GM12878 (cell line): Measurements from ENCODE around the gene PPIG. TPM values are rescaled to one million over a fixed set of nuclear protein-coding genes. Genes with fewer than 3 reads are reported as not detected.

ENCODE experiments used
- ATAC-seq: fragments of 200-7000 bp; cut with Tn5 transposase; 3 replicates; pipeline ENCODE4 v1.9.1; 2020; ENCODE audit warnings: mild to moderate bottlenecking, moderate library complexity
- BruUV-seq: library from RNA; stranded (reverse); fragments of 400-500 nt; replicated peaks from 2 replicates; lab custom pipeline; 2021; lab: Mats Ljungman, UMichigan
- CTCF ChIA-PET: fragments of 300-600 bp; sonication (Branson Sonifier 250); formaldehyde crosslinking; extraction: SDS; loops from one replicate; lab custom pipeline; 2021; ENCODE audit warnings: inconsistent platforms; lab: Yijun Ruan, JAX
- POLR2A ChIA-PET: fragments of 350-600 bp; formaldehyde crosslinking; extraction: SDS; loops from one replicate; lab custom pipeline; 2021; ENCODE audit warnings: inconsistent platforms; lab: Charles Lee
- RAD21 ChIA-PET: fragments of 300-600 bp; sonication (Branson Sonifier 250); formaldehyde crosslinking; loops from one replicate; lab custom pipeline; 2023; ENCODE audit warnings: antibody characterized with exemption; ENCODE audit not compliant: unreplicated experiment; lab: Charles Lee
- SMC1A ChIA-PET: fragments of 300-600 bp; sonication (Branson Sonifier 250); formaldehyde crosslinking; loops from one replicate; lab custom pipeline; 2023; ENCODE audit not compliant: unreplicated experiment, uncharacterized antibody; lab: Charles Lee
- DNase-seq: peaks from one replicate; pipeline ENCODE4 v3.0.0-alpha.2; 2011; ENCODE audit warnings: low read depth, low spot score
- FAIRE-seq: peaks from 3 replicates; lab custom pipeline; 2011; peaks lifted over from hg19 to GRCh38; lab: Jason Lieb, UNC
- H2AFZ ChIP-seq: 2 replicates; pipeline ENCODE4 v1.6.0; 2011; ENCODE audit warnings: low read depth, low read length, control low read depth; ENCODE audit not compliant: control insufficient read depth
- H3K27ac ChIP-seq: 2 replicates; pipeline ENCODE4 v1.5.1; 2011; ENCODE audit warnings: control low read depth; ENCODE audit not compliant: control insufficient read depth, insufficient read depth
- H3K27me3 ChIP-seq, 2 experiments: replicated peaks in 1 of 2; 2 replicates each; pipeline versions ENCODE4 v1.6.0 to v1.6.1; 2011; ENCODE audit warnings: low read length in 1 of 2; ENCODE audit not compliant: control insufficient read depth in 2 of 2, insufficient read depth in 2 of 2
- H3K36me3 ChIP-seq, 2 experiments: 2 replicates each; pipeline ENCODE4 v1.5.1; 2011; ENCODE audit warnings: low read length in 1 of 2; ENCODE audit not compliant: control insufficient read depth in 2 of 2, insufficient read depth in 2 of 2
- H3K4me1 ChIP-seq: 2 replicates; pipeline ENCODE4 v1.6.1; 2011; ENCODE audit warnings: mild to moderate bottlenecking, low read length, moderate library complexity, mixed read lengths; ENCODE audit not compliant: control insufficient read depth, insufficient read depth
- H3K4me2 ChIP-seq: 2 replicates; pipeline ENCODE4 v1.6.0; 2011; ENCODE audit warnings: control low read depth; ENCODE audit not compliant: control insufficient read depth, insufficient read depth
- H3K4me3 ChIP-seq: fragments of 200-600 bp; sonication (generic); 2 replicates; pipeline ENCODE4 v1.5.1; 2016
- H3K79me2 ChIP-seq: 2 replicates; pipeline ENCODE4 v1.6.0; 2011; ENCODE audit warnings: low read length; ENCODE audit not compliant: control insufficient read depth, insufficient read depth
- H3K9ac ChIP-seq: 2 replicates; pipeline ENCODE4 v1.8.0; 2011; ENCODE audit warnings: low read length, control low read depth, mixed read lengths; ENCODE audit not compliant: control insufficient read depth, insufficient read depth
- H3K9me3 ChIP-seq: replicated peaks from 3 replicates; pipeline ENCODE4 v1.5.1; 2011; ENCODE audit warnings: mild to moderate bottlenecking, low read length; ENCODE audit not compliant: control insufficient read depth, insufficient read depth
- H4K20me1 ChIP-seq: 2 replicates; pipeline ENCODE4 v1.6.0; 2011; ENCODE audit not compliant: control insufficient read depth, insufficient read depth
- BCL11A ChIP-seq: IDR thresholded peaks from 2 replicates; pipeline ENCODE4 v1.6.1; 2011; ENCODE audit warnings: low read depth, low read length
- HCFC1 ChIP-seq: fragments of 150-350 bp; IDR thresholded peaks from 2 replicates; pipeline ENCODE4 v1.6.1; 2014; ENCODE audit warnings: low read length
- IKZF1 ChIP-seq: fragments of 450-650 bp; conservative IDR thresholded peaks from 2 replicates; pipeline ENCODE4 v1.6.1; 2017; ENCODE audit warnings: antibody characterized with exemption, mild to moderate bottlenecking
- KAT2A ChIP-seq: conservative IDR thresholded peaks from 2 replicates; pipeline ENCODE4 v1.6.1; 2011; ENCODE audit warnings: low read depth, low read length; ENCODE audit not compliant: control insufficient read depth
- KLF5 ChIP-seq: fragments of 450-650 bp; IDR thresholded peaks from 2 replicates; pipeline ENCODE4 v1.6.1; 2014; ENCODE audit warnings: mild to moderate bottlenecking; ENCODE audit not compliant: partially characterized antibody
- TCF12 ChIP-seq: IDR thresholded peaks from 2 replicates; pipeline ENCODE4 v1.6.1; 2011; ENCODE audit warnings: low read depth, mild to moderate bottlenecking, low read length
- WGBS: methylation state at CpG from one replicate; pipeline ENCODE4 v1.1.6; 2016; ENCODE audit warnings: low lambda C conversion rate; ENCODE audit not compliant: insufficient replicate concordance, insufficient coverage; ENCODE audit errors: missing lambda C conversion rate; 5-methylcytosine and 5-hydroxymethylcytosine counted together
- in situ Hi-C: fragments of 300-500 bp; cut with MboI; formaldehyde crosslinking; loops from 9 replicates; pipeline ENCODE4 v1.14.3; 2018; ENCODE audit warnings: mixed read lengths
- intact Hi-C: fragments of 100-400 bp; cut with micrococcal nuclease; formaldehyde crosslinking; loops from one replicate; pipeline ENCODE4 v1.14.2; 2022; ENCODE audit not compliant: unreplicated experiment
- polyA plus RNA-seq, 11 experiments: library from polyadenylated mRNA; depleted of rRNA in 4 of 11; unstranded in 6 of 11; stranded (reverse) in 5 of 11; fragments of >200 nt; fragmentation: Nextera tagmentation in 4 of 11; fragmentation: Illumina TruSeq in 1 of 11; extraction: Ambion mirVana in 4 of 11; extraction: Trizol in 1 of 11; gene quantifications; 1 replicate in 1 of 11; 2 replicates in 10 of 11; pipeline versions ENCODE4 v1.2.1 to v1.2.3, GENCODE V29; 2011 to 2016; ENCODE audit warnings: inconsistent platforms in 2 of 11, missing spikeins in 2 of 11, low read depth in 1 of 11
- total RNA-seq, 4 experiments: library from RNA; depleted of rRNA in 3 of 4; stranded (reverse); fragments of >200 nt in 3 of 4; fragmentation: Illumina TruSeq in 1 of 4; extraction: Trizol in 1 of 4; gene quantifications; 2 replicates each; pipeline versions ENCODE4 v1.2.1 to v1.2.3, GENCODE V29; 2013 to 2021
- TF ChIP-seq, protein P1 (sequence below): fragments of 450-650 bp; IDR thresholded peaks from 2 replicates; pipeline ENCODE4 v1.6.1; 2016; ENCODE audit warnings: mild to moderate bottlenecking
- TF ChIP-seq, protein P2 (sequence below): IDR thresholded peaks from 2 replicates; pipeline ENCODE4 v1.6.1; 2012; ENCODE audit warnings: low read length, inconsistent platforms
- TF ChIP-seq, protein P3 (sequence below): IDR thresholded peaks from 2 replicates; pipeline ENCODE4 v1.6.1; 2012; ENCODE audit warnings: low read depth, low read length, improper control_type of control experiment
- TF ChIP-seq, protein P4 (sequence below): fragments of 450-650 bp; IDR thresholded peaks from 2 replicates; pipeline ENCODE4 v1.6.1; 2017; ENCODE audit warnings: mild to moderate bottlenecking

The PPIG gene
- total and polyA plus RNA-seq, 10 of the 15 experiments (the other 5 are each of a cell fraction or from before 2014, with no cell fraction given): 22.3 to 147 (median 95.2) TPM

DNA sequence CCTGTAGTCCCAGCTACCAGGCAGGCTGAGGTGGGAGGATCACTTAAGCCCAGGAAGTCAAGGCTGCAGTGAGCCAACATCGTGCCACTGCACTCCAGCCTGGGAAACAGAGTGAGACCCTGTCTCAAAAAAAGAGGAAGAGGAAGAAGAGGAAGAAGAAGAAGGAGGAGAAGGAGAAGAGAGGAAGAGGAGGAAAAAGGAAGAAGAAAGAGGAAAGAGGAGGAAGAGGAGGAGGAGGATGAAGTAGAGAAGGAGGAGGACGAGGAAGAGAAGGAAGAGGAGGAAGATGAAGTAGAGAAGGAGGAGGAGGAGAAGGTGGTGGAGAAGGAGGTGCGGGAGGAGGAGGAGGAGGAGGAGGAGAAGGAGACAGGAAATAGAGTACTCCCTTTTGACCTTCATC lies 72.0 kb downstream of the PPIG start (continued):
- TF ChIP-seq, protein P1, sequence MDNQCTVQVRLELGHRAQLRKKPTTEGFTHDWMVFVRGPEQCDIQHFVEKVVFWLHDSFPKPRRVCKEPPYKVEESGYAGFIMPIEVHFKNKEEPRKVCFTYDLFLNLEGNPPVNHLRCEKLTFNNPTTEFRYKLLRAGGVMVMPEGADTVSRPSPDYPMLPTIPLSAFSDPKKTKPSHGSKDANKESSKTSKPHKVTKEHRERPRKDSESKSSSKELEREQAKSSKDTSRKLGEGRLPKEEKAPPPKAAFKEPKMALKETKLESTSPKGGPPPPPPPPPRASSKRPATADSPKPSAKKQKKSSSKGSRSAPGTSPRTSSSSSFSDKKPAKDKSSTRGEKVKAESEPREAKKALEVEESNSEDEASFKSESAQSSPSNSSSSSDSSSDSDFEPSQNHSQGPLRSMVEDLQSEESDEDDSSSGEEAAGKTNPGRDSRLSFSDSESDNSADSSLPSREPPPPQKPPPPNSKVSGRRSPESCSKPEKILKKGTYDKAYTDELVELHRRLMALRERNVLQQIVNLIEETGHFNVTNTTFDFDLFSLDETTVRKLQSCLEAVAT: no peak
- TF ChIP-seq, all 136 proteins: peak for 0

DNA sequence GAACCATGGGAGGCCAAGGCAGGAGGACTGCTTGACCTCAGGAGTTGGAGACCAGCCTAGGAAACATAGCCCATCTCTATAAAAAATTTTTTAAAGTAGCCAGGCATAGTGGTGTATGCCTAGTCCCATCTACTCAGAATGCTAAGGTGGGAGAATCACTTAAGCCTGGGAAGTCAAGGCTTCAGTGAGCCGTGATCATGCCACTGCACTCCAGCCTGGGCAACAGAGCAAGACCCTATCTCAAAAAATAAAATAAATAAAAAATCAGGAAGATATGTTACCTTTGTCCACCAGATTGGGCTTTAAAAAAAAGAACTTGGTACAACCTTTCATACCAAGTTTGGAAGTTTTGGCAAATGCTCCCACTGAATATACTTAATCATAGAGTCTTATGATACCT lies 74.7 kb downstream of the PPIG start:
- RAD21 ChIA-PET: no interaction called here
- Histone ChIP-seq H3K9me3 (no peaks in the 10 kb centered on the region), H3K27ac (no peak overlapping the region), H3K79me2 (no peaks in the 10 kb centered on the region), H3K4me3 (no peak overlapping the region), H3K9ac (no peak overlapping the region), H3K36me3 (no peaks in the 10 kb centered on the region), H3K27me3 (no peaks in the 10 kb centered on the region), H4K20me1 (no peaks in the 10 kb centered on the region), H3K4me1 (no peaks in the 10 kb centered on the region; the same call in 1 of the 2 replicates), H2AFZ (no peak overlapping the region; the same call in 1 of the 2 replicates)
- DNase-seq (no peak), ATAC-seq (no peak), FAIRE-seq (no peak)
- BruUV-seq: no TSS peak
- SMC1A ChIA-PET: no interaction called here
- intact Hi-C loops: no loop called here
- CTCF ChIA-PET: interaction anchor here (0.6 to 1.1 kb wide), 2 partner anchors 46 to 141 kb away, joined by 3 read pairs; no protein-coding TSS in a partner anchor
- POLR2A ChIA-PET: no interaction called here
- TF ChIP-seq TCF12: no peak
- TF ChIP-seq, all 136 proteins: peak for 0
- no peak overlapping the region for H3K4me2 ChIP-seq
- in situ Hi-C loops: no loop called here
- 94% methylated on average over 1 of the region's 1 CpG for WGBS

DNA sequence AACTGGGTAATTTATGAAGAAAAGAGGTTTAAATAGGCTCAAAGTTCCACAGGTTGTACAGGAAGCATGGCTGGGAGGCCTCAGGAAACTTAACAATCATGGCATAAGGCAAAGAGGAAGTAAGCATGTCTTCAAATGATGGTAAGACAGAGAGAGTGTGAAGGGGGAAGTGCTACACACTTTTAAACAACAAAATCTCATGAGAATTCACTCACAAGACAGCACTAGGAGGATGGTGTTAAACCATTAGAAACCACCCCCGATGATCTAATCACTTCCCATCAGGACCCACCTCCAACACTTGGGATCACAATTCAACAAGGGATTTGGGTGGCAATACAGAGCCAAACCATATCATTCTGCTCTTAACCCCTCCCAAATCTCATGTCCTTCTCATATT lies 75.2 kb downstream of the PPIG start:
- ChIA-PET RAD21 (no interaction called here), POLR2A (no interaction called here), CTCF (no interaction called here), SMC1A (no interaction called here)
- no peaks in the 10 kb centered on the region for H3K36me3 ChIP-seq
- no peaks in the 10 kb centered on the region; the same call in 1 of the 2 replicates for H3K4me1 ChIP-seq
- in situ Hi-C loops: no loop called here
- ATAC-seq (peak; percentile 82), FAIRE-seq (peak; percentile 72), DNase-seq (peak; percentile 34)
- intact Hi-C loops: no loop called here
- no peak overlapping the region for H3K4me3 ChIP-seq
- H3K27ac ChIP-seq: no peak overlapping the region
- no peak overlapping the region for H3K4me2 ChIP-seq
- BruUV-seq: no TSS peak
- H4K20me1 ChIP-seq: no peaks in the 10 kb centered on the region
- H3K9ac ChIP-seq: no peak overlapping the region
- no peaks in the 10 kb centered on the region for H3K79me2 ChIP-seq
- no peaks in the 10 kb centered on the region for H3K9me3 ChIP-seq
- 0% methylated on average over 1 of the region's 1 CpG for WGBS
- H3K27me3 ChIP-seq: no peaks in the 10 kb centered on the region
- peak overlapping the region; percentile 67 for H2AFZ ChIP-seq
- no peak for TF ChIP-seq BCL11A
- TF ChIP-seq, protein P2, sequence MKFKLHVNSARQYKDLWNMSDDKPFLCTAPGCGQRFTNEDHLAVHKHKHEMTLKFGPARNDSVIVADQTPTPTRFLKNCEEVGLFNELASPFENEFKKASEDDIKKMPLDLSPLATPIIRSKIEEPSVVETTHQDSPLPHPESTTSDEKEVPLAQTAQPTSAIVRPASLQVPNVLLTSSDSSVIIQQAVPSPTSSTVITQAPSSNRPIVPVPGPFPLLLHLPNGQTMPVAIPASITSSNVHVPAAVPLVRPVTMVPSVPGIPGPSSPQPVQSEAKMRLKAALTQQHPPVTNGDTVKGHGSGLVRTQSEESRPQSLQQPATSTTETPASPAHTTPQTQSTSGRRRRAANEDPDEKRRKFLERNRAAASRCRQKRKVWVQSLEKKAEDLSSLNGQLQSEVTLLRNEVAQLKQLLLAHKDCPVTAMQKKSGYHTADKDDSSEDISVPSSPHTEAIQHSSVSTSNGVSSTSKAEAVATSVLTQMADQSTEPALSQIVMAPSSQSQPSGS: no peak
- TF ChIP-seq KLF5: no peak
- TF ChIP-seq KAT2A: no peak
- peak; percentile 62 for TF ChIP-seq IKZF1
- no peak for TF ChIP-seq HCFC1
- TF ChIP-seq, protein P3, sequence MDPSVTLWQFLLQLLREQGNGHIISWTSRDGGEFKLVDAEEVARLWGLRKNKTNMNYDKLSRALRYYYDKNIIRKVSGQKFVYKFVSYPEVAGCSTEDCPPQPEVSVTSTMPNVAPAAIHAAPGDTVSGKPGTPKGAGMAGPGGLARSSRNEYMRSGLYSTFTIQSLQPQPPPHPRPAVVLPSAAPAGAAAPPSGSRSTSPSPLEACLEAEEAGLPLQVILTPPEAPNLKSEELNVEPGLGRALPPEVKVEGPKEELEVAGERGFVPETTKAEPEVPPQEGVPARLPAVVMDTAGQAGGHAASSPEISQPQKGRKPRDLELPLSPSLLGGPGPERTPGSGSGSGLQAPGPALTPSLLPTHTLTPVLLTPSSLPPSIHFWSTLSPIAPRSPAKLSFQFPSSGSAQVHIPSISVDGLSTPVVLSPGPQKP: no peak
- TF ChIP-seq, protein P4, sequence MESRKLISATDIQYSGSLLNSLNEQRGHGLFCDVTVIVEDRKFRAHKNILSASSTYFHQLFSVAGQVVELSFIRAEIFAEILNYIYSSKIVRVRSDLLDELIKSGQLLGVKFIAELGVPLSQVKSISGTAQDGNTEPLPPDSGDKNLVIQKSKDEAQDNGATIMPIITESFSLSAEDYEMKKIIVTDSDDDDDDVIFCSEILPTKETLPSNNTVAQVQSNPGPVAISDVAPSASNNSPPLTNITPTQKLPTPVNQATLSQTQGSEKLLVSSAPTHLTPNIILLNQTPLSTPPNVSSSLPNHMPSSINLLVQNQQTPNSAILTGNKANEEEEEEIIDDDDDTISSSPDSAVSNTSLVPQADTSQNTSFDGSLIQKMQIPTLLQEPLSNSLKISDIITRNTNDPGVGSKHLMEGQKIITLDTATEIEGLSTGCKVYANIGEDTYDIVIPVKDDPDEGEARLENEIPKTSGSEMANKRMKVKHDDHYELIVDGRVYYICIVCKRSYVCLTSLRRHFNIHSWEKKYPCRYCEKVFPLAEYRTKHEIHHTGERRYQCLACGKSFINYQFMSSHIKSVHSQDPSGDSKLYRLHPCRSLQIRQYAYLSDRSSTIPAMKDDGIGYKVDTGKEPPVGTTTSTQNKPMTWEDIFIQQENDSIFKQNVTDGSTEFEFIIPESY: no peak
